IPS-18c (cell line): ENCODE data around the gene GRIN3B.
A peak's percentile ranks its signal among the peaks of the same experiment; 100 is the strongest.

Source experiments
- H3K4me3 ChIP-seq: 2 replicates; pipeline ENCODE4 v1.7.0; 2013; ENCODE audit warnings: low read depth, mild to moderate bottlenecking, low read length, moderate library complexity; ENCODE audit not compliant: insufficient read depth
- H3K9me3 ChIP-seq: one replicate; pipeline ENCODE4 v1.6.1; 2013; ENCODE audit warnings: mild to moderate bottlenecking, low read length, moderate library complexity; ENCODE audit not compliant: control insufficient read depth, insufficient read depth

Gene GRIN3B

DNA sequence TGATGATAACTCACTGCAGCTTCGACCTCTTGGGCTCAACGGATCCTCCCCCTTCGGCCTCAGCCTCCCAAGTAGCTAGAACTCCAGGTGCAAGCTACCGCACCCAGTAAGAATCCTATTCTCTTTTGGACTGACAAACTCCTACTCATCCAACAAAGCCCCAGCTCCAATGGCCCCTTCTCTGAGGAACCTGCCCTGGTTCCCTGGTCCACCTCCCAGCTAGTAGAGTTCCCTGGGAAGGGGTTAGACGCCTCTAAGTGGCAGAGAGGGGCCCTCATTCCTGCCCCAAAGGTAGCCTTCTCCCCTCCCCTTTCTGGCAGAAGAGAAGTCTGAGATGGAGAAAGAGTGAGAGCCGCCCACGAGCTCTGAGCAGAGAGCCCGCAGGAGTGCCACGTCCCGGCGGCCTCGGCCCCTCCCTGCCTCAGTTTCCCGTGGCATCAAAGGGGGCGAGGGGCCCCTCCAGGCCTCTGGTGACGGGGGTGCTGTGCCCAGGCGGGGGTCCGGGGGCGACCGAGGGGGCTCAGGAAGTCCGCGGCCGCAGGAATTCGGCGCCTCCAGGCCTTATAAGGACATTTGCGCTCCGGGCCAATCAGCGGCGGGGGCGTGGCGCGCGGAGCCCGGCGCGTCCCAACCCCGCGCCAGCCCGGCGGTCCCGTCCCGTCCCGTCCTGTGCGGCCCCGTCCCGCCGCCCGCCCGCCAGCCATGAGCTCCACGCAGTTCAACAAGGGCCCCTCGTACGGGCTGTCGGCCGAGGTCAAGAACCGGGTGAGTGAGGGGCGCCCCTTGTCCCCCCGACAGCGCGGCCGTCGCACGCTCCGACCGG, 26.0 kb downstream of the GRIN3B start, which contains the start of gene CNN2:
Gene CNN2, plus strand, starts transcription at position 649 of the 823 bp plus-strand sequence. Its CDS starts 54 bp downstream, at position 703.
- H3K4me3 ChIP-seq: peak within 1 kb of the TSS; percentile 94
- no peaks in the 10 kb centered on the region for H3K9me3 ChIP-seq

DNA sequence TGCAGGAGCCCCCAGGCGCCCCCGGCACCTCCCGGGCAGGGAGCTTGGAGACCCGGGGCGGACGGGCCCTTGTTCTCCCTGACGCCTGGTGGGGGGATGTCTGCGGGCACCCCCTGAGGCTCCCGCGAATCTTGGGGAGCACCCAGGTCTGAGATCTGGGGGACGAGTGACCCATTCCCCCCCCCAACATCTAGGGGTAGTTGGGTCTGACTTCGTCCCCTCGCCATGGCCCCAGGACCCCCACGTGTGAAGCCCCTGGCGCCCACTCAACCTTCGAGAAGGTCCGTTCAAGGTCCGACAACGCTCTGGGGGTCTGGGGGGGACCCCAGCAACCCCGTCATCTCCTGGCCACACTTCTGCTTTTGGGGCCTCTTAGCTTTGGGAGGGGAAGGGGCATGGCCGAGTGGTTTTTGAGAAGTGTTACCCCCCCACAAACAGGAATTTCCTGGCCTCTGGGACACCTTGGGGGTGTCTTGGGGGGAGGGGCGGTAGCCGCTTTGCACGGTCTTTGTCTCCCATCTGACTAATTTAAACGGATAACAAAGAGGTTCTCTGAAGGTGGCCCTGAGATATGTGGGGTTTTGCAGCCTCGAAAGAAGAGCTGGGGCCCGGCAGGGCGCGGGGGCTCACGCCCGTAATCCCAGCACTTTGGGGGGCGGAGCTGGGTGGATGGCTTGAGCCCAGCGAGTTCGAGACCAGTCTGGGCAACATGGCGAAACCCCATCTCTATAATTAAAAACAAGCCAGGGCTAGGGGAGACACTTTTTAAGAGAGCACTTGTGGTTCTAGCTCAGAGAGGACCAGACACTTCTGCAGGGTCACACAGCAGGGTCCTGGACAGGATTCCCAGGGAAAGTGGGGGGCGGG, 26.8 kb downstream of the GRIN3B start:
- peak overlapping the region; percentile 94 for H3K4me3 ChIP-seq
- no peaks in the 10 kb centered on the region for H3K9me3 ChIP-seq

DNA sequence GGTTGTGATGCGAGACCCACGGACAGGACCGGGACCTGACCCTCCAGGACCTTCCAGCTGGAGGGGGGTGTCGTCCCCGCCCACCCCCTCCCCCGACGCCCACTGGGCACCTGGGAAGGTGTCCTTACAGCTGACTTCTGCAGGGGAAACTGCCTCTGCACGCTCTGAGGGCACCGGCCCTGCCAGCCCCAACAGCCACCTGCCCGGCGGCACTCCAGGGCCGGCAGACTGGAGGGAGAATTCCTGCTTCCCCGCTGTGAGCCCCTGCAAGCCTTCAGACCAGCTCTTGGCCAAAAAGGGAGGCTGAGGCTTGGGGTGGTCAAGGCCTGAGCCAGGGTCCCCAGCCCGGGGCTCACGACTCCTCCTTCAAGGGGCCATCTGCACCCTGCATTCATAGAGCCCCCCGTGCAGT, 27.4 kb downstream of the GRIN3B start:
- H3K4me3 ChIP-seq: peak overlapping the region; percentile 94
- H3K9me3 ChIP-seq: no peaks in the 10 kb centered on the region

DNA sequence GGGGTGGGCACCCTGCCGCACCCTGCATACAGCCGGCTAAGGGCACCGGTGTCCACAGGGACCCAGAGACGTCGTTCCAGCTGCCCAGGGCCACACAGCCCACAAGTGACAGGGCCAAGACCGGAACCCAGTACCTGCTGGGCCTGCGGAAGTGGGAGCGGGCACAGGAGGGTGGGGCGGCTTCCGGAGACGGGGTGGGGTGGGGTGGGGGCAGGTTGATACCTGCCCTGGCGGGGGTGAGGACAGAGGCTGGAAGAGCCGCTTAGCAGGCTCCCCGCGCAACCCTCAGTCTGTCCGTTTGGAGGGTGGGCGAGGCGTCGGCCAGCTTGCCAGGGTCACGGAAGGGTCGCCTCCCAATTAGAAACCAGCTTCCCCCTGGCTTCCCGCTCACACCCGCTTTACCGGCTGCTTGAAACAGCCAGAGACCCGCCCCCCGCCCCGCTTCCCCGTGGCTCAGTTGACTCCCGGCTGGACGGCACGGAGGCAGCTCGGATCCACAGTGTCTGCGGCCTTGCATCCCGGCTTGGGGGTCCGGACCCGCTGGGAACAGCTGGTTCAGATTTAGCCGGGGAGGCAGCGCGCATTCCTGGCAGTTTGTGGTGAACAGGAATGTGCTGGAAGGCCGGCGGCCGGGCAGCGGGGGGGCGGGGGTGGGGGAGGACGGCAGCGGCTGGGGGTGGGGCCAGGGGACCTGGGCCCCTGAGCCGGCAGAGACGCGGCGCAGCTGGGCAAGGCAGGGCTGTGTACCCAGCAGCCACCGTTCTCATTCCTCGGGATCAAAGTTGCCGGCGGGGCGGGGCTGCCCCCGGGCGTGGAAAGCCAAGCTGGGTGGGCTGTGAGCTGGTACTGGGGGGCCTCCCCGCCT, 28.1 kb downstream of the GRIN3B start:
- Histone ChIP-seq H3K4me3 (peak overlapping the region; percentile 94), H3K9me3 (no peaks in the 10 kb centered on the region)

DNA sequence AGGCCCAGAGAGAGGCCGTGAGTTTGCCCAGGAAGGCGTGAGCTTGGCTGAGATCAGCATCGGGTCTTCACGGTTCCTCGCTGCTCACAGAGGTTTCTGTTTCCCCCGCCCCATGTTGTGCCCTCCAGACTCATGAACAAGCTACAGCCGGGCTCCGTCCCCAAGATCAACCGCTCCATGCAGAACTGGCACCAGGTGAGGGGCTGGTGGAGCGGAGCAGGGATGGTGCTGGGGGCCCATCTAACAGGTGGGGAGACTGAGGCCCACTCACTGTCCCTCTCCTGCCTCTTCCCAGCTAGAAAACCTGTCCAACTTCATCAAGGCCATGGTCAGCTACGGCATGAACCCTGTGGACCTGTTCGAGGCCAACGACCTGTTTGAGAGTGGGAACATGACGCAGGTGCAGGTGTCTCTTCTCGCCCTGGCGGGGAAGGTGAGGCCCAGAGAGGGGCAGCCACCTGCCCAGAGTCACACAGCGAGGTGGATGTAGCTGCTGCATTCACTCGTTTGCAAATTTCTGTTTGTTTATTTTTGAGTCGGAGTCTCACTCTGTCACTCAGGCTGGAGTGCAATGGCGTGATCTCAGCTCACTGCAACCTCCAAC, 32.1 kb downstream of the GRIN3B start:
- H3K9me3 ChIP-seq: no peaks in the 10 kb centered on the region
- no peak overlapping the region for H3K4me3 ChIP-seq

DNA sequence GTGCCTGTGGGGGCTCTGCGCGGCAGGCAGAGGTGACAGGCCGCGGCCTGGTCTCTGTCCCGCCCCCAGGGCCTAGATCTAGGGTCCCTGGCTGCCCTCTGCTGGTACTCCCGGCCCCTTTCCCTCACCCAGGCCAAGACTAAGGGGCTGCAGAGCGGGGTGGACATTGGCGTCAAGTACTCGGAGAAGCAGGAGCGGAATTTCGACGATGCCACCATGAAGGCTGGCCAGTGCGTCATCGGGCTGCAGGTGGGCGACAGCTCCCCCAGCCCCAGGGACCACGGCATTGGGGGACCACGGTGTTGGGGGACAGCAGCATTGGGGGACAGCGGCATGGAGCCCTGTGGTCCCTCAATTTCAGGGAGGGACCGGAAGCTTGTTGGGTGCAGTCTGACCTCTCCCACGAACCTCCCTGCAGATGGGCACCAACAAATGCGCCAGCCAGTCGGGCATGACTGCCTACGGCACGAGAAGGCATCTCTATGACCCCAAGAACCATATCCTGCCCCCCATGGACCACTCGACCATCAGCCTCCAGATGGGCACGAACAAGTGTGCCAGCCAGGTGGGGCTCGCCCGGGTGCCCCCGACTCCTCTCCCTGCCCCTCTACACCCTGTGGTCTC, 35.9 kb downstream of the GRIN3B start:
- Histone ChIP-seq H3K4me3 (no peak overlapping the region), H3K9me3 (no peaks in the 10 kb centered on the region)

DNA sequence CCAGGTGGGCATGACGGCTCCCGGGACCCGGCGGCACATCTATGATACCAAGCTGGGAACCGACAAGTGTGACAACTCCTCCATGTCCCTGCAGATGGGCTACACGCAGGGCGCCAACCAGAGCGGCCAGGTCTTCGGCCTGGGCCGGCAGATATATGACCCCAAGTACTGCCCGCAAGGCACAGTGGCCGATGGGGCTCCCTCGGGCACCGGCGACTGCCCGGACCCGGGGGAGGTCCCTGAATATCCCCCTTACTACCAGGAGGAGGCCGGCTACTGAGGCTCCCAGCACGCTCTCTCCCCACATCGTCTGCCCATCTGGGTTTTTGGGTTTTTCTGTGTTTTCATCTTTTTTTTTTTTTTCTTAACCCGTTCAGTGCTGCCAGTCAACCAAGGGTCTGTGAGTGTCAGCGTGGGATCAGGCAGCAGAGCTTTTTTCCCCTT, 37.4 kb downstream of the GRIN3B start:
- H3K4me3 ChIP-seq: no peak overlapping the region; the same call in 1 of the 2 replicates
- H3K9me3 ChIP-seq: no peaks in the 10 kb centered on the region

DNA sequence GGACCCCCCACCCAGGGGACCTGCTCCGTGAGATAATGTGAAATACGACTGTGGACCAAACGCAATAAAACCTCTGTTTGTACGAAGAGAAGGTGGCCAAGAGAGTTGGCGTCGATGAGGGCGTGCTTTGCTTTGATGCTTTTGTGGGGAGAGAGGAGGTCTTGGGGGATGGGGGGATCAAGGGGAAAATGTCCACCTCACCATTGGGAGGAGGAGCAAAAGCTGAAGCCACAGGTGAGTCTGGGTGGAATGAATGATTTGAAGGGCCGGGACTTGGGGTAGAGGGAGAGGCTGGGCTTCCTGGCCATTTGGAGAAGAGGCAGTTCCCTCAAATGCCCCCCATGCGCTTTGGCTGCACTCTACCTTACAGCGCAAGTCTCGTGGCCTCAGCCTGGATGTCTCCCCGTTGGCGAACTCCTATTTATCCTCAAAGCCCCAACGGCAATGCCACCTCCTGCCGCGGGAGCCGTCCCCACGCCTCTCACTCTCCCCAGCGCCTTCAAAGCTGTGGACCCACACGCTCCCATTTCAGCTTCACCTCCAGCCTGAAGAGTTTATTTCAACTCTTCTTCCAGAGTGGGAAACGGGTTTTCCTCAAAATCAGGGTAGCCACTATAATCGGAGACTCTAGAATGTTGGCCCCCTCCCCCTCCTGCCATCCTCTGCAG, 38.9 kb downstream of the GRIN3B start:
- Histone ChIP-seq H3K9me3 (no peaks in the 10 kb centered on the region), H3K4me3 (peak overlapping the region; percentile 40; the same call in 1 of the 2 replicates)

DNA sequence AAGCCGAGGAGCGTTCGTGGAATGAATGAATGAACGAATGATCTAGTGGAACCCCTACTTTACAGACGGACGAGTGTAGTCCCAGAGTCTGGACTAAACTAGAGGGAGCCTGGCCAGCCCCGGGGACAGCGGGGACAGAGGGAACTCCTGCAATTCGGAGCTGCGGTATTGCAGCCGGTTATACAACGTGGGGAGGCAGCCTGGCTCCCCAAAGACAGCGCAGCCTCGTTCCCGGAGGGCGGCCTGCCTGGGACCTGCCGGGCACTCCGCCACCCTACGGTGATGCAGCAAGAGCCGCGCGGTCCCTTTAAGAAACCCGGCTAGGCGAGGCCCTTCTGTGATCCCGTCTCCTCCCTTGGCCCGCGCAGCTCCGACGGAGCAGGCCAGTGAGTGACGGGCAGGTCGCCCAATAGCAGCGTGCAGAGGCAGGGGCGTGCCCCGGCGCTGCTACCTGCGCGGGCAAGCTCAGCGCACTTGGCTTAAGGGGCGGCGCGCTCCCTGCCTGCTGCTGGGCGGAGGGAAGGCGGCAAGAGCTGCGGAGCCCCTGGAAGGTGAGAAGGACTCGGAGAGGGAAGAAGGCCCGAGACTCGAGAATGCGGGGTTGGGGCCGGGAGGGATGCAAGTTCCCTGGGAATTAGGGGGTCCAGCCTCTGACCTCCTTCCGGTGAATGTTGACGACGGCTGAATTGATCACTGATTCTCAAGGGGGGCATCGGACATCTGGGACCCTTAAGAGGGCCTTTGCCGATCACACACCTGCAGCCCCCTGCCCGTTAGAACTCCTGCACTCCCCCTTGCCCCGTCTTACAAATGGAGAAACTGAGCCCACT, 39.6 kb downstream of the GRIN3B start, which contains the start of gene ABCA7:
Gene ABCA7, plus strand, starts transcription at position 462 of the 830 bp plus-strand sequence. CDS start 1,255 bp downstream, outside the sequence.
- H3K9me3 ChIP-seq: no peaks in the 10 kb centered on the region
- H3K4me3 ChIP-seq: peak within 1 kb of the TSS; percentile 62

DNA sequence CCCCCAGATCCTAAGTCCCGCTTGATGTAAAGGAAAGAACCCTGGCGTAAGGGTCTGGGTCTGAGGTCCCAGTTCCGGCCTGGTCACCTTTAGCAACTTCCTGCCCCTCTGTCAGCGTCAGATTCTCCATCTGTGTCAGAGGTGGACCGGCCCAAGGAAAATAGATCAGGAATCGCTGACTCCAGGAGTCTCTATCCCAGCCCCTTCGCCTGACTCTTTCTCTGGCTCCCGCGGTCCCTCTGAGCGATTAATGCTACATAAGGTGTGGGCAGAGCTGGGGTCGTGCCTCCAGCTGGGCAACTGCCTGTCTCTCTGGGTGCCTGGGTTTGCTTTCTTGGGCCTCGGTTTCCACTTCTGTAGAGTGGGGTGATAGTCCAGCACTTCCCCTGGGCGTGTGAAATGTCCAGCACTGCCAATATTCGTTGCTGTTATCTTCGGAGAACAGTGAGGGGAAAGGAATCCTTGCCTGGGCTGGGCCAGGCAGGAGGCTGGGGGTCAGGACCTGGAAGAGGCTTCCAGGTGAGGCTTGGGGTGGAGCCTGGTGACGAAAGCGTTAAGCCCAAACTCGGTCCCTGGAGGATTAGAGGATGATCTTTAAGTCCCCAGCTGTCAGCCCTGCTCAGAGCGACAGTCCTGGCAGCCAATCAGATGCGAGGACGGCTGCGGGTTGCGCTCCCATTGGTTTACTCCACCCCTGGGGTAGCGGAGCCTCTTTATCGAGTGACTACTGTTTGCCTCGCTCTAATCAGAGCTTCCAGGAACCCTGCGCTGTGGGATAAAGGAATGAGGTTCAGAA, 40.5 kb downstream of the GRIN3B start:
- Histone ChIP-seq H3K9me3 (no peaks in the 10 kb centered on the region), H3K4me3 (peak overlapping the region; percentile 62)

DNA sequence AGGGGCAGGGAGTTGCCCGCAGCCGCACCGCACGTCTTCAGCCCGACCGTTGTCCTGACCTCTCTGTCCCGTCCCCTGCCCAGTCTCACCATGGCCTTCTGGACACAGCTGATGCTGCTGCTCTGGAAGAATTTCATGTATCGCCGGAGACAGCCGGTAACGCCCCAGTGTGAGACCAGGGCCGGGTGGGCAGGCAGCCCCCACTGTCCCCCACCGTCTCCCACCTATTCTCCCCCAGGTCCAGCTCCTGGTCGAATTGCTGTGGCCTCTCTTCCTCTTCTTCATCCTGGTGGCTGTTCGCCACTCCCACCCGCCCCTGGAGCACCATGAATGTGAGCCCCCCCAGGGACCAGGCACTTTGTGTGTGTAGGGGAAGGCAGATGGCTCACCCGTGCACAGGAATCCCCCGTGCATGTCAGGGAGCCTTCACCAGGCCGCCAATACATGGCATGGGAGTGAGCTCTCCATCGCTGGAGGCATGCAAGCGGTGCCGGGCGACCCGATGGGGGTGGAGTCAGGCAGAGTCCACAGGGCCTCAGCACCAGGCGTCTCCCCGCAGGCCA, 41.1 kb downstream of the GRIN3B start:
- no peaks in the 10 kb centered on the region for H3K9me3 ChIP-seq
- peak overlapping the region; percentile 25; the same call in 1 of the 2 replicates for H3K4me3 ChIP-seq

DNA sequence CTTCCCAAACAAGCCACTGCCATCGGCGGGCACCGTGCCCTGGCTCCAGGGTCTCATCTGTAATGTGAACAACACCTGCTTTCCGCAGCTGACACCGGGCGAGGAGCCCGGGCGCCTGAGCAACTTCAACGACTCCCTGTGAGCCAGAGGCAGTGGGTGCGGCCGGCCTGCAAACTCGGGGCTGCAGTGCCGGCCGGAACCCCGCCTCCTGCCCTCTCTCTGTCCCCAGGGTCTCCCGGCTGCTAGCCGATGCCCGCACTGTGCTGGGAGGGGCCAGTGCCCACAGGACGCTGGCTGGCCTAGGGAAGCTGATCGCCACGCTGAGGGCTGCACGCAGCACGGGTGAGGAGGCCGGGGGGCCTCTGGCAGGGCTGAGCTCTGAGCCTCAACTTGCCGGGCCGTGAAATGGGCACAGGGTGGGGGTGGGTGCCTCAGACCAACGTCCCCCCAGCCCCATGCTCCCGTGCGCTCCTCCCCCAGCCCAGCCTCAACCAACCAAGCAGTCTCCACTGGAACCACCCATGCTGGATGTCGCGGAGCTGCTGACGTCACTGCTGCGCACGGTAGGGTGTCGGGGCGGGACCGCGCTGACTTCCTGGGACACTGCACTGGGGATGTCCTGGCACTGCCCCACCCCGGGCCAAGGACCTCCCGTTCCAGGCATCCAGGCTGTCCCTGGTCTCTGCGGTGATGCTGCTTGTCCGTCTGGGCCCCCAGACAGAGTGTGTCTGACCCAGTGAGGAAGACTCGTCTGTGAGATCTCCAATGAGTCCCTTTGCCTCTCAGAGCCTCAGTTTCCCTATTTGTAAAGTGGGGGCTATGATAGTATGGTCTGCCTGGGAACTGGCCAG, 41.8 kb downstream of the GRIN3B start:
- no peaks in the 10 kb centered on the region for H3K9me3 ChIP-seq
- no peak overlapping the region for H3K4me3 ChIP-seq
